ENCODE results near the gene MDM4.

Gene MDM4

DNA sequence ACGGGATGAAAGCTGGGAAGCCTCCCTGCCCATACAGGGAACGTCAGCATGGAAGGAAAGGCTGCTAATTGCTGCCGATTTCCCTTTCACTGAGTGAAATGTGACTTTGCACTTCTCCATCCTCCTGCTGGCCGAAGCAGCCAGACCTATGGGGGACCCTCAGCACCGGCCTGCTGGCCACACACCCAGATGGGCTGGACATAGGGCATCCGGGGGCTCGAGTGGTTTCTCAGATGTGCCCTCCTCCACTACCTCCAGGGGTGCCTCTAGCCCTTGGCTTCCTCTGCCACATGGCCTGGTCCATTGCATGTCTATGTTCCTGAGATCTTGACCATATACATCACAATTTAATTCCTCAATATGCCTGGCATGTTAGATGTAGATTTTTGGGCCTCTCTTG, 89.6 kb downstream of the MDM4 start:
- DNase-seq, result no peak
